Peyer's patch (tissue), 4 donors: ENCODE measurements around the gene ANXA3.

ENCODE experiments used
- POLR2A ChIP-seq, 2 donors: fragments of 450-650 bp; IDR thresholded peaks; one replicate each; pipeline ENCODE4 v1.5.1; 2017; ENCODE audit warnings: antibody characterized with exemption in 2 of 2, mild to moderate bottlenecking in 2 of 2, moderate library complexity in 2 of 2
- TF ChIP-seq, protein P1 (sequence below), 6 experiments: fragments of 450-650 bp in 4 of 6; fragments of 200-600 bp in 2 of 6; sonication (generic) in 1 of 6; IDR thresholded peaks; one replicate each; pipeline ENCODE4 v1.5.1; 2017 to 2019; ENCODE audit warnings: antibody characterized with exemption in 6 of 6, mild to moderate bottlenecking in 3 of 6, moderate library complexity in 1 of 6

DNA sequence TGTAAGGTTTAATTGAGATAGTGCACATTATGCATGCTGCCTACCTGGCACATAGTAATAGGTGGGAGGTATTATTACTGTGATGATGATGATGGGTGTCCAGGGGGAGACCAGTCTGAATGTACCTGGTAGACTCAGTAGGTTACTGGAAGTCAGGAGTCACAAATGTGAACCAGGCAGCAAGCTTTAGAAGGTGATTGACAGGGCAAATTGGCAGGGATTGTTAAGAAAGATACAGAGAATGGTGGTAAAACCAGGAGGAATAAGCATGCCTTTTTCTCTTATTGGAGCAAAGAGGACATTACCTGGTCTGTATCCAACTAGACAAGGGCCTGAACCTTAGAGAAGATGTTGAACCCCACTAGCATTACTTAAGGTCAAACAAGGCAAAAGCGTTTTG, 108.1 kb downstream of the ANXA3 start:
- TF ChIP-seq, protein P1, sequence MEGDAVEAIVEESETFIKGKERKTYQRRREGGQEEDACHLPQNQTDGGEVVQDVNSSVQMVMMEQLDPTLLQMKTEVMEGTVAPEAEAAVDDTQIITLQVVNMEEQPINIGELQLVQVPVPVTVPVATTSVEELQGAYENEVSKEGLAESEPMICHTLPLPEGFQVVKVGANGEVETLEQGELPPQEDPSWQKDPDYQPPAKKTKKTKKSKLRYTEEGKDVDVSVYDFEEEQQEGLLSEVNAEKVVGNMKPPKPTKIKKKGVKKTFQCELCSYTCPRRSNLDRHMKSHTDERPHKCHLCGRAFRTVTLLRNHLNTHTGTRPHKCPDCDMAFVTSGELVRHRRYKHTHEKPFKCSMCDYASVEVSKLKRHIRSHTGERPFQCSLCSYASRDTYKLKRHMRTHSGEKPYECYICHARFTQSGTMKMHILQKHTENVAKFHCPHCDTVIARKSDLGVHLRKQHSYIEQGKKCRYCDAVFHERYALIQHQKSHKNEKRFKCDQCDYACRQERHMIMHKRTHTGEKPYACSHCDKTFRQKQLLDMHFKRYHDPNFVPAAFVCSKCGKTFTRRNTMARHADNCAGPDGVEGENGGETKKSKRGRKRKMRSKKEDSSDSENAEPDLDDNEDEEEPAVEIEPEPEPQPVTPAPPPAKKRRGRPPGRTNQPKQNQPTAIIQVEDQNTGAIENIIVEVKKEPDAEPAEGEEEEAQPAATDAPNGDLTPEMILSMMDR (IDR thresholded peaks at IDR 0.05) = no peak
- no peak for TF ChIP-seq POLR2A (IDR thresholded peaks at IDR 0.05)
